ENCODE measurements around the gene MPDU1. TPM values are rescaled to one million over a fixed set of nuclear protein-coding genes. Genes with fewer than 3 reads are reported as not detected.
"Not testable (repeated sequence)": the region's sequence is repeated elsewhere in the genome, so short reads cannot be mapped to it uniquely, and the experiment has no call there.

The MPDU1 gene
- total RNA-seq, 6 donors from 2014 or later = 50.6 to 121 (median 56.2) TPM

DNA sequence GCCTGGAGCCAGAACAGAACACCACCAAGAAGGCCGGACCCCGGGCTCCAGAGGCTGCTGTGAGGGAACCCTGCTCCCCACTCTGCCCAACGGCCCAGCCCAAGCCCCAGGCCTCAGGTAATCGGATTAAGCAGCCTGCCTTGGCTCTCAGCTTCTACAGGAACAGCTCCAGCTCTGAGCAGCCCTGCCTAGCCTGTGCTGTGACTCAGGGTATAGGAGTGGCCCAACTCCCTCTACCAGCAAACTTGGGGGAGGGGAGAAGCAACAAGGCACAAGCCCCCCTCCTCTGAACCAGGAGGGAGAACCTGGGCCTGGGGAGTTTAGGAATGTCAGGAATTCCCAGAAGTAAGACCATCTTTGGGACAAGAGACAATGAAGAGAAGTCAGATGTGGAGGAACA is 7.1 kb downstream of the MPDU1 start:
- no peak for DNase-seq
- Histone ChIP-seq H3K36me3 (peaks cover 29 to 83% (median 72%) of the 10 kb centered on the region in 4 donors), H3K4me1 (peaks cover 12 to 13% (median 13%) of the 10 kb centered on the region in 4 donors)

DNA sequence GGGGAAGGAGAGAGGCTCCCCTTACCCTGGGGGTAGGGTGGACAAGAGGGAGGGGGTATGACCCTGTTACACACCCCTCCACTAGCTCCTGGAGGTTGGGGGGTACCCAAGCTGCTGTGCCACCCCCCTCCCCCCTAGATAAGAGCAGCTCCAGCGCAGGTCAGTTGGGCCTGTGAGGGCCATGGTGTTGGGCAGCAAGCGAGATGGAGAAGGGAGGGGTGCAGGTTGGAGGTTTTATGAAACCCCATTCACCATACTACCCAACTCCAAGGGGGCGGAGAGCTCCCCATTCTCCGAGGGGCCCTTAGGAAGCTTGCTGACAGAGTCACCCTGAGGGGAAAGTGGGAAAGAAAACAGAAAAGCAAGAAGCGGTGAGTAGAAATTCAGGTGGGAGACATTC is 7.9 kb downstream of the MPDU1 start:
- peaks cover 29 to 90% (median 78%) of the 10 kb centered on the region in 4 donors for H3K36me3 ChIP-seq
- 94 to 97% methylated on average over 4 to 5 of the region's 5 CpGs for WGBS, 2 donors
- H3K27me3 ChIP-seq = no peaks in the 10 kb centered on the region
- H3K4me3 ChIP-seq = no peak overlapping the region
- ATAC-seq (ENCODE audit: low FRiP score in 2 of 2) (no peak), DNase-seq (no peak)
- H3K27ac ChIP-seq = no peak overlapping the region
- H3K9me3 ChIP-seq = no peaks in the 10 kb centered on the region
- H3K4me1 ChIP-seq = peaks cover 12 to 13% (median 13%) of the 10 kb centered on the region in 4 donors
- TF ChIP-seq POLR2A (IDR thresholded peaks at IDR 0.05) (no peak), EP300 (IDR thresholded peaks at IDR 0.05) (no peak), POLR2AphosphoS5 (IDR thresholded peaks at IDR 0.05) (no peak), CTCF (IDR thresholded peaks at IDR 0.05) (no peak)

More for the DNA sequence above, 7.1 kb downstream of the MPDU1 start:
- Histone ChIP-seq H3K27me3 (no peaks in the 10 kb centered on the region), H3K27ac (no peak overlapping the region), H3K9me3 (no peaks in the 10 kb centered on the region), H3K4me3 (no peak overlapping the region)
- ATAC-seq (ENCODE audit: low FRiP score in 2 of 2) = no peak
- TF ChIP-seq CTCF (IDR thresholded peaks at IDR 0.05) (no peak), POLR2A (IDR thresholded peaks at IDR 0.05) (no peak), POLR2AphosphoS5 (IDR thresholded peaks at IDR 0.05) (no peak), EP300 (IDR thresholded peaks at IDR 0.05) (no peak)
- WGBS, 2 donors = 82 to 100% methylated on average over 1 to 4 of the region's 4 CpGs

GRCh38 chr17:7592422-7593021 is 8.9 kb downstream of the MPDU1 start:
- ATAC-seq (ENCODE audit: low FRiP score in 2 of 2) (no peak), DNase-seq (peak in 1 of 2 donors; percentile 78)
- Histone ChIP-seq H3K27ac (no peak overlapping the region), H3K9me3 (no peaks in the 10 kb centered on the region), H3K4me1 (peaks cover 12 to 13% (median 13%) of the 10 kb centered on the region in 4 donors), H3K4me3 (no peak overlapping the region), H3K36me3 (peaks cover 32 to 90% (median 77%) of the 10 kb centered on the region in 4 donors), H3K27me3 (no peaks in the 10 kb centered on the region)
- 93 to 95% methylated on average over 21 to 23 of the region's 23 CpGs for WGBS, 2 donors
- TF ChIP-seq EP300 (IDR thresholded peaks at IDR 0.05) (no peak), POLR2A (IDR thresholded peaks at IDR 0.05) (no peak), CTCF (IDR thresholded peaks at IDR 0.05) (no peak), POLR2AphosphoS5 (IDR thresholded peaks at IDR 0.05) (no peak)

DNA sequence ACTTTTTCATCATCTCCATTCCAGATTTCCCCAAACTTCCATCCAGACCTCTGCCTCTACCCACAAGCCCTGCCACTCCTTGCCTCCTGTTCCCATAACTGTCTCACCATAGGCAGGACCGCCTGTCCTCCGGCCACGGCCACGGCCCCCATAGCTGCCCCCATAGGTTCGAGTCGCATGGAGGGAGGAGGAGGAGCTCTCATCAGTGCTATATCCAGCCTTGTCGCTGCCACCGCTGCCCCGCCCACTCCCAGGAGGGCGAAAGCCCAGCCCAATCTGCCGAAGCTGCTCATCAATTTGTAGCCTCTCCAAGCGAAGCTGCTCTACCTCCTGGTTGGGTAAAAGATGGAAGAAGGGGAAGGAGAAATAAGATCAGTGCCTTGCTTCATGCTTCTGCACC is 9.6 kb downstream of the MPDU1 start:
- Histone ChIP-seq H3K36me3 (peaks cover 32 to 87% (median 77%) of the 10 kb centered on the region in 4 donors), H3K4me3 (no peak overlapping the region), H3K27ac (no peak overlapping the region), H3K27me3 (no peaks in the 10 kb centered on the region), H3K9me3 (no peaks in the 10 kb centered on the region), H3K4me1 (peaks cover 10 to 13% (median 11%) of the 10 kb centered on the region in 4 donors)
- TF ChIP-seq EP300 (IDR thresholded peaks at IDR 0.05) = no peak
- no peak for TF ChIP-seq CTCF (IDR thresholded peaks at IDR 0.05)
- no peak for TF ChIP-seq POLR2AphosphoS5 (IDR thresholded peaks at IDR 0.05)
- TF ChIP-seq POLR2A (IDR thresholded peaks at IDR 0.05) = no peak
- ATAC-seq (ENCODE audit: low FRiP score in 2 of 2) (no peak), DNase-seq (peak in 1 of 2 donors; percentile 82)
- 90 to 93% methylated on average over 12 of the region's 12 CpGs for WGBS, 2 donors

- 59 to 92% methylated on average over 2 to 5 of the region's 5 CpGs for WGBS, 2 donors
Measured at GRCh38 chr17:7597561-7597960, 13.9 kb downstream of the MPDU1 start.

More at GRCh38 chr17:7597561-7597960, 13.9 kb downstream of the MPDU1 start:
- H3K4me1 ChIP-seq; H3K27ac ChIP-seq; H3K4me3 ChIP-seq; H3K27me3 ChIP-seq; H3K9me3 ChIP-seq; ATAC-seq (ENCODE audit: low FRiP score in 2 of 2); DNase-seq: not testable (repeated sequence)
- peaks cover 42 to 97% (median 94%) of the 10 kb centered on the region in 4 donors for H3K36me3 ChIP-seq
